HCT116 (cell line): ENCODE results near the gene CD160. TPM values are rescaled to one million over a fixed set of nuclear protein-coding genes. Genes with fewer than 3 reads are reported as not detected.

Source experiments
- ATAC-seq: fragments of 200-7000 bp; cut with Tn5 transposase; 2 replicates; pipeline ENCODE4 v1.9.1; 2020; ENCODE audit warnings: mild to moderate bottlenecking, moderate library complexity
- BruUV-seq: library from RNA; stranded (reverse); fragments of 400-500 nt; replicated peaks from 2 replicates; lab custom pipeline; 2021; lab: Mats Ljungman, UMichigan
- CTCF ChIA-PET: fragments of 300-600 bp; sonication (Branson Sonifier 250); formaldehyde crosslinking; loops from one replicate; lab custom pipeline; 2021; ENCODE audit warnings: antibody characterized with exemption; lab: Charles Lee
- POLR2A ChIA-PET: fragments of 300-600, 350-600 bp; sonication (Branson Sonifier 250); formaldehyde crosslinking; loops from one replicate; lab custom pipeline; 2021; ENCODE audit warnings: antibody characterized with exemption; lab: Charles Lee
- RAD21 ChIA-PET, 2 experiments: fragments of 300-600 bp; sonication (Branson Sonifier 250); formaldehyde crosslinking; loops; one replicate each; lab custom pipeline; 2023; ENCODE audit warnings: low total read pairs in 2 of 2; ENCODE audit not compliant: uncharacterized antibody in 2 of 2, unreplicated experiment in 2 of 2, low non-redundant PET in 1 of 2; lab: Charles Lee
- DNase-seq: peaks from one replicate; pipeline ENCODE4 v3.0.0-alpha.2; 2010; ENCODE audit warnings: low read depth, low spot score
- H2AFZ ChIP-seq: fragments of 200-600 bp; shearing (Covaris generic), sonication (generic); 2 replicates; pipeline ENCODE4 v1.6.1; 2017; ENCODE audit warnings: low read depth, mixed run types, mixed read lengths, antibody characterized with exemption, low read length; ENCODE audit not compliant: poor library complexity, severe bottlenecking
- H3K27ac ChIP-seq: 2 replicates; pipeline ENCODE4 v1.5.1; 2012; ENCODE audit warnings: low read depth, low read length
- H3K27me3 ChIP-seq: fragments of 200-600 bp; sonication (generic); 2 replicates; pipeline ENCODE4 v1.6.1; 2016; ENCODE audit warnings: mixed run types, low read length, mixed read lengths; ENCODE audit not compliant: insufficient read depth
- H3K36me3 ChIP-seq, 2 experiments: fragments of 200-500 bp in 1 of 2; fragments of 200-600 bp in 1 of 2; sonication (Bioruptor generic) in 1 of 2; sonication (generic) in 1 of 2; 2 replicates each; pipeline versions ENCODE4 v1.5.1 to v1.6.1; 2014 to 2016; ENCODE audit warnings: low read length in 2 of 2, inconsistent platforms in 1 of 2, mixed read lengths in 1 of 2, mixed run types in 1 of 2; ENCODE audit not compliant: insufficient read depth in 2 of 2, control insufficient read depth in 1 of 2
- H3K4me1 ChIP-seq, 2 experiments: fragments of 200-600 bp in 1 of 2; sonication (generic) in 1 of 2; 2 replicates each; pipeline versions ENCODE4 v1.5.1 to v1.6.1; 2012 to 2017; ENCODE audit warnings: low read length in 2 of 2, inconsistent platforms in 1 of 2, mild to moderate bottlenecking in 1 of 2, mixed read lengths in 1 of 2, mixed run types in 1 of 2, moderate library complexity in 1 of 2; ENCODE audit not compliant: insufficient read depth in 2 of 2, control insufficient read depth in 1 of 2
- H3K4me2 ChIP-seq: fragments of 200-600 bp; sonication (generic); 2 replicates; pipeline ENCODE4 v1.6.1; 2017; ENCODE audit warnings: mixed run types, low read length, mixed read lengths
- H3K4me3 ChIP-seq, 2 experiments: fragments of 200-600 bp in 1 of 2; sonication (generic) in 1 of 2; replicated peaks in 1 of 2; 2 replicates each; pipeline ENCODE4 v1.5.1; 2011 to 2016; ENCODE audit warnings: low read length in 2 of 2, control low read depth in 1 of 2, low read depth in 1 of 2, mild to moderate bottlenecking in 1 of 2, mixed read lengths in 1 of 2, mixed run types in 1 of 2
- H3K79me2 ChIP-seq: fragments of 200-600 bp; sonication (generic); 2 replicates; pipeline ENCODE4 v1.6.1; 2017; ENCODE audit warnings: mild to moderate bottlenecking, mixed run types, low read length, moderate library complexity, mixed read lengths; ENCODE audit not compliant: insufficient read depth
- H3K9ac ChIP-seq: fragments of 200-600 bp; sonication (generic); 2 replicates; pipeline ENCODE4 v1.6.1; 2016; ENCODE audit warnings: low read length, mixed read lengths
- H3K9me2 ChIP-seq: fragments of 200-600 bp; sonication (generic), shearing (Covaris generic); 2 replicates; pipeline ENCODE4 v1.6.1; 2017; ENCODE audit warnings: mixed run types, mild to moderate bottlenecking, moderate library complexity; ENCODE audit not compliant: insufficient read depth
- H3K9me3 ChIP-seq, 2 experiments: fragments of 200-500 bp in 1 of 2; fragments of 200-600 bp in 1 of 2; sonication (Bioruptor generic) in 1 of 2; sonication (generic) in 1 of 2; 2 replicates each; pipeline ENCODE4 v1.6.1; 2014 to 2017; ENCODE audit warnings: low read length in 2 of 2, mixed read lengths in 2 of 2, inconsistent platforms in 1 of 2, low read depth in 1 of 2, mild to moderate bottlenecking in 1 of 2, mixed run types in 1 of 2, moderate library complexity in 1 of 2; ENCODE audit not compliant: control insufficient read depth in 1 of 2, insufficient read depth in 1 of 2
- H4K20me1 ChIP-seq: fragments of 200-600 bp; sonication (generic), shearing (Covaris generic); 2 replicates; pipeline ENCODE4 v1.6.1; 2017; ENCODE audit warnings: mixed run types, mild to moderate bottlenecking, moderate library complexity; ENCODE audit not compliant: insufficient read depth
- CBX3 ChIP-seq: IDR thresholded peaks from 2 replicates; pipeline ENCODE4 v1.6.1; 2012; ENCODE audit warnings: low read depth
- CEBPB ChIP-seq: IDR thresholded peaks from 2 replicates; pipeline ENCODE4 v1.6.1; 2012; ENCODE audit warnings: low read depth
- ELF1 ChIP-seq: IDR thresholded peaks from 2 replicates; pipeline ENCODE4 v1.6.1; 2012; ENCODE audit warnings: low read depth, borderline replicate concordance
- EZH2phosphoT487 ChIP-seq: fragments of 200-600 bp; IDR thresholded peaks from 2 replicates; pipeline ENCODE4 v1.6.1; 2018; ENCODE audit warnings: antibody characterized with exemption, borderline replicate concordance
- FOSL1 ChIP-seq: IDR thresholded peaks from 2 replicates; pipeline ENCODE4 v1.6.1; 2012; ENCODE audit warnings: low read depth
- JUND ChIP-seq: IDR thresholded peaks from 2 replicates; pipeline ENCODE4 v1.6.1; 2012
- POLR2AphosphoS5 ChIP-seq: IDR thresholded peaks from 2 replicates; pipeline ENCODE4 v1.6.1; 2011; ENCODE audit warnings: mild to moderate bottlenecking, low read depth, low read length, moderate library complexity
- SIN3A ChIP-seq: IDR thresholded peaks from 2 replicates; pipeline ENCODE4 v1.6.1; 2012; ENCODE audit warnings: low read depth
- SP1 ChIP-seq: IDR thresholded peaks from 2 replicates; pipeline ENCODE4 v1.6.1; 2012; ENCODE audit warnings: low read depth
- TCF7L2 ChIP-seq: IDR thresholded peaks from 2 replicates; pipeline ENCODE4 v1.7.0; 2011; ENCODE audit warnings: borderline replicate concordance, inconsistent platforms; ENCODE audit not compliant: insufficient read depth, insufficient read length; ENCODE audit errors: extremely low read depth
- YY1 ChIP-seq: IDR thresholded peaks from 2 replicates; pipeline ENCODE4 v1.6.1; 2011; ENCODE audit warnings: low read length, low read depth, moderate library complexity, mild to moderate bottlenecking; ENCODE audit not compliant: insufficient replicate concordance; ENCODE audit errors: extremely low read depth
- intact Hi-C: fragments of 100-400 bp; cut with micrococcal nuclease; formaldehyde crosslinking; loops from 2 replicates; pipeline ENCODE4 v1.10.0; 2022
- total RNA-seq: library from RNA; stranded (reverse); gene quantifications from one replicate; pipeline ENCODE4 v1.2.1, GENCODE V29; 2021; ENCODE audit not compliant: unreplicated experiment
- TF ChIP-seq, protein P1 (sequence below): IDR thresholded peaks from 2 replicates; pipeline ENCODE4 v1.6.1; 2012
- TF ChIP-seq, protein P2 (sequence below): IDR thresholded peaks from 2 replicates; pipeline ENCODE4 v1.6.1; 2012; ENCODE audit warnings: low read depth

CD160 gene
- total RNA-seq, 1 experiment from 2014 or later: not detected

GRCh38 chr1:145729666-145730436 is 10.6 kb downstream of the CD160 start:
- H3K79me2 ChIP-seq: no peaks in the 10 kb centered on the region
- no peak overlapping the region for H3K4me2 ChIP-seq
- no peak overlapping the region for H2AFZ ChIP-seq
- no peaks in the 10 kb centered on the region for H3K9me2 ChIP-seq
- peaks cover 0 to 7% of the 10 kb centered on the region in 2 experiments; a peak in 2 of 4 replicates for H3K4me1 ChIP-seq
- BruUV-seq: no TSS peak
- RAD21 ChIA-PET: no interaction called here
- no peaks in the 10 kb centered on the region for H3K9me3 ChIP-seq
- no peak overlapping the region for H3K9ac ChIP-seq
- H3K36me3 ChIP-seq: no peaks in the 10 kb centered on the region
- DNase-seq: no peak
- no peak overlapping the region for H3K4me3 ChIP-seq
- H3K27me3 ChIP-seq: no peaks in the 10 kb centered on the region
- H4K20me1 ChIP-seq: no peaks in the 10 kb centered on the region
- H3K27ac ChIP-seq: no peak overlapping the region
- POLR2A ChIA-PET: no interaction called here
- CTCF ChIA-PET: no interaction called here
- TF ChIP-seq, protein P1, sequence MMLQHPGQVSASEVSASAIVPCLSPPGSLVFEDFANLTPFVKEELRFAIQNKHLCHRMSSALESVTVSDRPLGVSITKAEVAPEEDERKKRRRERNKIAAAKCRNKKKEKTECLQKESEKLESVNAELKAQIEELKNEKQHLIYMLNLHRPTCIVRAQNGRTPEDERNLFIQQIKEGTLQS: no peak
- no peak for TF ChIP-seq CEBPB
- TF ChIP-seq SIN3A: no peak
- TF ChIP-seq, protein P2, sequence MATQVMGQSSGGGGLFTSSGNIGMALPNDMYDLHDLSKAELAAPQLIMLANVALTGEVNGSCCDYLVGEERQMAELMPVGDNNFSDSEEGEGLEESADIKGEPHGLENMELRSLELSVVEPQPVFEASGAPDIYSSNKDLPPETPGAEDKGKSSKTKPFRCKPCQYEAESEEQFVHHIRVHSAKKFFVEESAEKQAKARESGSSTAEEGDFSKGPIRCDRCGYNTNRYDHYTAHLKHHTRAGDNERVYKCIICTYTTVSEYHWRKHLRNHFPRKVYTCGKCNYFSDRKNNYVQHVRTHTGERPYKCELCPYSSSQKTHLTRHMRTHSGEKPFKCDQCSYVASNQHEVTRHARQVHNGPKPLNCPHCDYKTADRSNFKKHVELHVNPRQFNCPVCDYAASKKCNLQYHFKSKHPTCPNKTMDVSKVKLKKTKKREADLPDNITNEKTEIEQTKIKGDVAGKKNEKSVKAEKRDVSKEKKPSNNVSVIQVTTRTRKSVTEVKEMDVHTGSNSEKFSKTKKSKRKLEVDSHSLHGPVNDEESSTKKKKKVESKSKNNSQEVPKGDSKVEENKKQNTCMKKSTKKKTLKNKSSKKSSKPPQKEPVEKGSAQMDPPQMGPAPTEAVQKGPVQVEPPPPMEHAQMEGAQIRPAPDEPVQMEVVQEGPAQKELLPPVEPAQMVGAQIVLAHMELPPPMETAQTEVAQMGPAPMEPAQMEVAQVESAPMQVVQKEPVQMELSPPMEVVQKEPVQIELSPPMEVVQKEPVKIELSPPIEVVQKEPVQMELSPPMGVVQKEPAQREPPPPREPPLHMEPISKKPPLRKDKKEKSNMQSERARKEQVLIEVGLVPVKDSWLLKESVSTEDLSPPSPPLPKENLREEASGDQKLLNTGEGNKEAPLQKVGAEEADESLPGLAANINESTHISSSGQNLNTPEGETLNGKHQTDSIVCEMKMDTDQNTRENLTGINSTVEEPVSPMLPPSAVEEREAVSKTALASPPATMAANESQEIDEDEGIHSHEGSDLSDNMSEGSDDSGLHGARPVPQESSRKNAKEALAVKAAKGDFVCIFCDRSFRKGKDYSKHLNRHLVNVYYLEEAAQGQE: no peak
- TF ChIP-seq ELF1: no peak
- TF ChIP-seq JUND: no peak
- no peak for TF ChIP-seq EZH2phosphoT487
- no peak for TF ChIP-seq TCF7L2
- TF ChIP-seq POLR2AphosphoS5: no peak
- no peak for TF ChIP-seq FOSL1
- no peak for TF ChIP-seq YY1
- TF ChIP-seq SP1: no peak
- TF ChIP-seq CBX3: no peak
- TF ChIP-seq, all 23 proteins: peak for 0
- intact Hi-C loops: loop anchor here (10.0 kb wide), 1 partner anchor 135 kb away; no protein-coding TSS in a partner anchor
- ATAC-seq: no peak
